Breast epithelium (tissue), 3 donors: ENCODE data around the gene MAP3K8.

Source experiments
- POLR2A ChIP-seq: fragments of 450-650 bp; IDR thresholded peaks from one replicate; pipeline ENCODE4 v1.6.1; 2016; ENCODE audit warnings: antibody characterized with exemption, mild to moderate bottlenecking, moderate library complexity
- POLR2AphosphoS5 ChIP-seq, 3 donors: sonication (generic); formaldehyde crosslinking; IDR thresholded peaks; one replicate each; pipeline ENCODE4 v1.6.1; 2017; ENCODE audit warnings: antibody characterized with exemption in 3 of 3
- TF ChIP-seq, protein P1 (sequence below), 3 donors: fragments of 450-650 bp; IDR thresholded peaks; one replicate each; pipeline ENCODE4 v1.5.1; 2016 to 2017; ENCODE audit warnings: antibody characterized with exemption in 3 of 3, mild to moderate bottlenecking in 3 of 3, moderate library complexity in 3 of 3

- TF ChIP-seq, protein P1, sequence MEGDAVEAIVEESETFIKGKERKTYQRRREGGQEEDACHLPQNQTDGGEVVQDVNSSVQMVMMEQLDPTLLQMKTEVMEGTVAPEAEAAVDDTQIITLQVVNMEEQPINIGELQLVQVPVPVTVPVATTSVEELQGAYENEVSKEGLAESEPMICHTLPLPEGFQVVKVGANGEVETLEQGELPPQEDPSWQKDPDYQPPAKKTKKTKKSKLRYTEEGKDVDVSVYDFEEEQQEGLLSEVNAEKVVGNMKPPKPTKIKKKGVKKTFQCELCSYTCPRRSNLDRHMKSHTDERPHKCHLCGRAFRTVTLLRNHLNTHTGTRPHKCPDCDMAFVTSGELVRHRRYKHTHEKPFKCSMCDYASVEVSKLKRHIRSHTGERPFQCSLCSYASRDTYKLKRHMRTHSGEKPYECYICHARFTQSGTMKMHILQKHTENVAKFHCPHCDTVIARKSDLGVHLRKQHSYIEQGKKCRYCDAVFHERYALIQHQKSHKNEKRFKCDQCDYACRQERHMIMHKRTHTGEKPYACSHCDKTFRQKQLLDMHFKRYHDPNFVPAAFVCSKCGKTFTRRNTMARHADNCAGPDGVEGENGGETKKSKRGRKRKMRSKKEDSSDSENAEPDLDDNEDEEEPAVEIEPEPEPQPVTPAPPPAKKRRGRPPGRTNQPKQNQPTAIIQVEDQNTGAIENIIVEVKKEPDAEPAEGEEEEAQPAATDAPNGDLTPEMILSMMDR (IDR thresholded peaks at IDR 0.05), result no peak
- TF ChIP-seq POLR2AphosphoS5 (IDR thresholded peaks at IDR 0.05), result no peak
- TF ChIP-seq POLR2A, result no peak
Observed at GRCh38 chr10:30499816-30500215, 65.8 kb downstream of the MAP3K8 start.
